Testis (tissue), 2 donors: ENCODE results near the gene PRKX.

Experiments used
- CTCF ChIP-seq, 3 experiments: fragments of 450-650 bp in 2 of 3; fragments of 200-600 bp in 1 of 3; sonication (generic) in 1 of 3; IDR thresholded peaks; one replicate each; pipeline ENCODE4 v1.5.1; 2016 to 2019; ENCODE audit warnings: antibody characterized with exemption in 3 of 3, mild to moderate bottlenecking in 2 of 3, moderate library complexity in 1 of 3
- POLR2A ChIP-seq: fragments of 450-650 bp; IDR thresholded peaks from one replicate; pipeline ENCODE4 v1.6.1; 2017; ENCODE audit warnings: antibody characterized with exemption, mild to moderate bottlenecking, moderate library complexity

- TF ChIP-seq CTCF (IDR thresholded peaks at IDR 0.05) = no peak
- TF ChIP-seq POLR2A = no peak
Measured at GRCh38 chrX:3713225-3713936, at the start of gene PRKX.
